ENCODE results near the gene FAM171A1.

GRCh38 chr10:15254808-15255648 lies 116.1 kb downstream of the FAM171A1 start:
- TF ChIP-seq CTCF (IDR thresholded peaks at IDR 0.05; ENCODE audit: insufficient read depth, low read depth, low read length), result no peak
- no peak for TF ChIP-seq EZH2 (IDR thresholded peaks at IDR 0.05; ENCODE audit: insufficient read depth, low read length)

Measured in astrocyte (in vitro differentiated cells and primary cell).